T-cell (primary cell): ENCODE measurements around the gene CTR9. TPM values are rescaled to one million over a fixed set of nuclear protein-coding genes. Genes with fewer than 3 reads are reported as not detected.

ENCODE experiments used
- ATAC-seq, 4 experiments: fragments of 200-7000 bp in 3 of 4; fragments of 150-1000 bp in 1 of 4; cut with Tn5 transposase; replicated peaks in 1 of 4; 1 replicate in 3 of 4; 2 replicates in 1 of 4; pipeline ENCODE4 v1.10.0; 2021; ENCODE audit warnings: moderate library complexity in 3 of 4, mild to moderate bottlenecking in 2 of 4, moderate number of reproducible peaks in 1 of 4
- CTCF ChIA-PET, 2 donors: fragments of 300-600 bp; sonication (Branson Sonifier 250); formaldehyde crosslinking; loops; one replicate each; lab custom pipeline; 2022; ENCODE audit warnings: antibody characterized with exemption in 2 of 2; lab: Charles Lee
- POLR2A ChIA-PET, 2 donors: fragments of 300-600 bp; sonication (Branson Sonifier 250); formaldehyde crosslinking; loops; one replicate each; lab custom pipeline; 2022; ENCODE audit warnings: antibody characterized with exemption in 2 of 2; lab: Charles Lee
- DNase-seq, 35 experiments: peaks; one replicate each; pipeline versions ENCODE4 v3.0.0 to v3.0.0-alpha.2; 2013 to 2023
- H3K27ac ChIP-seq: one replicate; pipeline ENCODE4 v1.5.1; 2013; ENCODE audit warnings: low read length
- H3K27me3 ChIP-seq, 2 experiments: replicated peaks in 1 of 2; 1 replicate in 1 of 2; 2 replicates in 1 of 2; pipeline versions ENCODE4 v1.6.1 to v1.7.0; 2013; ENCODE audit warnings: low read length in 1 of 2, mixed read lengths in 1 of 2; ENCODE audit not compliant: control insufficient read depth in 2 of 2, insufficient read depth in 2 of 2; ENCODE audit errors: extremely low read depth in 1 of 2
- H3K36me3 ChIP-seq, 2 donors: 1 replicate in 1 of 2; 2 replicates in 1 of 2; pipeline versions ENCODE4 v1.6.1 to v1.7.0; 2013; ENCODE audit warnings: low read length in 1 of 2; ENCODE audit not compliant: control insufficient read depth in 2 of 2, insufficient read depth in 1 of 2; ENCODE audit errors: extremely low read depth in 1 of 2
- H3K4me1 ChIP-seq, 2 experiments: 1 replicate in 1 of 2; 2 replicates in 1 of 2; pipeline versions ENCODE4 v1.6.1 to v1.7.0; 2013; ENCODE audit warnings: low read length in 2 of 2, mixed read lengths in 1 of 2; ENCODE audit not compliant: insufficient read depth in 2 of 2, control insufficient read depth in 1 of 2; ENCODE audit errors: extremely low read depth in 1 of 2
- H3K4me3 ChIP-seq, 2 donors: 1 replicate in 1 of 2; 2 replicates in 1 of 2; pipeline versions ENCODE4 v1.5.1 to v1.7.0; 2013; ENCODE audit warnings: mild to moderate bottlenecking in 2 of 2, low read length in 1 of 2, moderate library complexity in 1 of 2; ENCODE audit not compliant: control insufficient read depth in 1 of 2; ENCODE audit errors: extremely low read depth in 1 of 2
- H3K9me3 ChIP-seq: 2 replicates; pipeline ENCODE4 v1.7.0; 2013
- H3K27ac Mint-ChIP-seq, 2 donors: one replicate each; pipeline ENCODE4 v1.8.0; 2020 to 2021; ENCODE audit warnings: mild to moderate bottlenecking in 2 of 2, mixed read lengths in 2 of 2
- H3K27me3 Mint-ChIP-seq, 2 donors: one replicate each; pipeline ENCODE4 v1.8.0; 2021 to 2022; ENCODE audit warnings: mixed read lengths in 2 of 2
- H3K36me3 Mint-ChIP-seq: one replicate; pipeline ENCODE4 v1.8.0; 2021; ENCODE audit warnings: mixed read lengths
- H3K4me1 Mint-ChIP-seq, 3 donors: one replicate each; pipeline ENCODE4 v1.8.0; 2020 to 2022; ENCODE audit warnings: mixed read lengths in 3 of 3, mild to moderate bottlenecking in 1 of 3
- H3K4me3 Mint-ChIP-seq, 3 donors: one replicate each; pipeline ENCODE4 v1.8.0; 2020 to 2022; ENCODE audit warnings: mild to moderate bottlenecking in 3 of 3, mixed read lengths in 3 of 3, moderate library complexity in 3 of 3
- H3K9me3 Mint-ChIP-seq, 3 donors: one replicate each; pipeline ENCODE4 v1.8.0; 2020 to 2022; ENCODE audit warnings: mixed read lengths in 3 of 3
- WGBS: methylation state at CpG from one replicate; pipeline ENCODE4 v1.1.5; 2013; ENCODE audit warnings: missing lambda C conversion rate; ENCODE audit not compliant: insufficient coverage; 5-methylcytosine and 5-hydroxymethylcytosine counted together
- total RNA-seq, 35 experiments: library from RNA in 6 of 35; stranded (reverse) in 6 of 35; fragments of 120-200 nt in 1 of 35; gene quantifications; one replicate each; pipeline versions ENCODE4 v1.2.1 to v1.2.4 and lab custom pipeline; 2013 to 2026

The CTR9 gene
- total RNA-seq, 5 donors from 2014 or later (not counting 1 experiment from before 2014, with no cell fraction given): 26.4 to 45.6 (median 42.2) TPM

DNA sequence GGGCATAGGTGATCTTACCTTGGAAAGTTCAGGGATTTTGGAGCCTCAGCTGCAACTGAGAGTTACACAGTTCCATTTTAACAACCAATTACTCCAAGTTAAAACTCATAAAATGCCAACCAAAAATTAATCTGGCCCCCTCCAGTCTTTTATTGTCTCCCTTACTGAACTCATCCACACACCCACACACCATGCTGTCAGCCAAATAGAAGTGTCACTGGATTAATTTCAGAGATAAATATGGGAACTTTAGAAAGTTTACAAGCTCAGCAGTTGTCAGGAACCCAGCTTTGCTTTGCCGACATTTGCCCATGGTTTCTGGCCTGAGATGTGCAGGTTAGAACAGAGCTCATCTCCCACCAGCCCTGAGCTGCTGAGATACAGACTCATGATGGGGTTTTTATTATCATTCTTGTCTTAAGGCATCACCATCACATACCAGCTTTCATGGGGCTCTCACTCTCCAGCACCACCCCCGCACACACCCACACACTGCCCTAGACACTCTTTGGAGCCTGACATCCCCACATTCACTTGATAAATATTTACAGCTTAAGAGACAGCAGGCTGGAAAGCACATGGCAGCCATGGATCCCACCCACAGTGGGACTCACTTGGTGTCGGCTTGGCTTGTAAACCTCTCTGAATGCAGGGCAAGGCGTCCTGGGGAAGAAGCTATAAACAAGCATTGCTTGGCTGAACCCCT is 23.7 kb upstream of the CTR9 start:
- 93% methylated on average over 4 of the region's 4 CpGs for WGBS
- Histone ChIP-seq H3K27ac (no peak overlapping the region), H3K4me3 (no peak overlapping the region), H3K36me3 (no peaks in the 10 kb centered on the region), H3K27me3 (peaks cover 0 to 19% of the 10 kb centered on the region in 2 experiments), H3K4me1 (peaks cover 0 to 6% of the 10 kb centered on the region in 2 experiments), H3K9me3 (no peaks in the 10 kb centered on the region)
- POLR2A ChIA-PET: interaction anchor here in 1 of 2 donors (0.5 kb wide), 1 partner anchor 191 kb away, joined by 3 read pairs; no protein-coding TSS in a partner anchor
- Mint-ChIP-seq H3K36me3 (no peaks in the 10 kb centered on the region), H3K27ac (no peak overlapping the region), H3K27me3 (peaks cover 5 to 11% of the 10 kb centered on the region in 2 donors), H3K4me1 (peaks cover 13 to 24% (median 22%) of the 10 kb centered on the region in 3 donors), H3K4me3 (no peak overlapping the region), H3K9me3 (peaks cover 0 to 5% (median 0%) of the 10 kb centered on the region in 3 donors)
- no peak for ATAC-seq
- CTCF ChIA-PET: interaction anchor here in 1 of 2 donors (0.5 to 0.6 kb wide), 2 partner anchors 276 to 361 kb away, joined by 3 read pairs; no protein-coding TSS in a partner anchor
- no peak for DNase-seq

DNA sequence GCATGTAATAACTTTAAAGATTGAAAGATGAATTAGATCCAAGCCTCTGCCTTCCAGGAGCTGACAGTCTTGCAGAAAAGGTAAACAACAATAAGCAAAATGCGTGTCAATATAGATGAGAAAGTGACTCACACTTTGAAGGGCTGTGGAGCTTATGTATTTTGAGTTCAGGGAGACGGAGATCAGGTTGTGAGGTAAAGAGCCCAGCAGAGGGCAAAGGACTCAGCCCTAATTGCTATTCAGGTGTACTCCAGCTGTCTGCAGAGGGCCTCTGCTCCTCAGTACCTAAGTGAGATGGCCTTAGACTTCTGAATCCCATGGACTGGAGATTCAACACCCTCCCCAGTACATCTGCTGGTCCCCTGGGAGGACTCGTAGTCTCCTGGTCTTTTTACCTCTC is 22.9 kb upstream of the CTR9 start:
- H3K4me1 Mint-ChIP-seq: peaks cover 13 to 24% (median 22%) of the 10 kb centered on the region in 3 donors
- no peak for DNase-seq
- H3K27me3 ChIP-seq: peaks cover 0 to 19% of the 10 kb centered on the region in 2 experiments
- CTCF ChIA-PET: interaction anchor here (0.5 to 0.6 kb wide), 2 partner anchors 72 to 362 kb away, joined by 3 read pairs; no protein-coding TSS in a partner anchor
- H3K27ac ChIP-seq: no peak overlapping the region
- no peak for ATAC-seq
- no peak overlapping the region for H3K4me3 Mint-ChIP-seq
- no peak overlapping the region for H3K27ac Mint-ChIP-seq
- H3K4me3 ChIP-seq: no peak overlapping the region
- no peaks in the 10 kb centered on the region for H3K36me3 ChIP-seq
- WGBS: 57% methylated on average over 3 of the region's 3 CpGs
- H3K36me3 Mint-ChIP-seq: no peaks in the 10 kb centered on the region
- H3K4me1 ChIP-seq: peaks cover 0 to 6% of the 10 kb centered on the region in 2 experiments
- H3K27me3 Mint-ChIP-seq: peaks cover 5 to 11% of the 10 kb centered on the region in 2 donors
- POLR2A ChIA-PET: no interaction called here
- no peaks in the 10 kb centered on the region for H3K9me3 ChIP-seq
- H3K9me3 Mint-ChIP-seq: peaks cover 0 to 5% (median 0%) of the 10 kb centered on the region in 3 donors

DNA sequence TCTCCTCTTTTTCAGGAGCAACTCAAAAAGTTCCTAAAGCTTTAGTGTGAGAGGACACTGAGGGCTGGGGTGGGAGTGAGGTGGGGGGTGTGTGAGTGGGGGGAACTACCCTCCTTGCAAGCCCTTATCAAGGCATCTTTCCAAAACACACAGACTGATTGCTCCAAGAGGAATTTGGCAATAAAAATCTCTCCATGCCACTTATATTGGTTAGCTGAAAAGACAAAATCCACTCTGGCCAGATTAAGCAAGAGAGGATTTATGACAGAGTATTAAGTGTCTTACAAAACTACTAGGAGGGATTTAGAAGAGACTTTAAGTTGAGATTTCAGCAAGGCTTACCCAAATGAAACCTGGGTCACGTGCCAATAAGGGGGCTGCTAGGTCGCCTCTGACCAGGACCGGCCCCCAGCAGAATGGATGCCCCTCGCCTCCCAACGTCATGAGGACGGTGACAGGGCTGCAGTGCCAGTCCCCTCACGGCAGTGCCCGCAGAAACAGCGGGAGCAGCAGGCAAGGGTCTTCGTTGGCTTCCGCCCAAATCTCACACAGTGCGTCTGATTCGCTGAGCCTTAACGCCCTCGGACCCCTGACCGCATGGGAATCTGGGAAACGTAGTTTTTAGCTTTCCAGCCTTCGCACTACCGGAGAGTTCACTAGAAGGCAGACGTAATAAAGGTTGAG is 22.1 kb upstream of the CTR9 start:
- Mint-ChIP-seq H3K27me3 (peaks cover 5 to 11% of the 10 kb centered on the region in 2 donors), H3K4me3 (no peak overlapping the region), H3K9me3 (peaks cover 0 to 5% (median 0%) of the 10 kb centered on the region in 3 donors), H3K27ac (no peak overlapping the region), H3K4me1 (peaks cover 13 to 24% (median 22%) of the 10 kb centered on the region in 3 donors), H3K36me3 (no peaks in the 10 kb centered on the region)
- Histone ChIP-seq H3K4me3 (no peak overlapping the region), H3K27me3 (peaks cover 0 to 19% of the 10 kb centered on the region in 2 experiments), H3K36me3 (no peaks in the 10 kb centered on the region), H3K27ac (no peak overlapping the region), H3K9me3 (no peaks in the 10 kb centered on the region), H3K4me1 (peaks cover 0 to 6% of the 10 kb centered on the region in 2 experiments)
- 83% methylated on average over 15 of the region's 20 CpGs for WGBS
- POLR2A ChIA-PET: no interaction called here
- CTCF ChIA-PET: interaction anchor here in 1 of 2 donors (0.5 kb wide), 1 partner anchor 73 kb away, joined by 3 read pairs; no protein-coding TSS in a partner anchor
- no peak for DNase-seq
- no peak for ATAC-seq

DNA sequence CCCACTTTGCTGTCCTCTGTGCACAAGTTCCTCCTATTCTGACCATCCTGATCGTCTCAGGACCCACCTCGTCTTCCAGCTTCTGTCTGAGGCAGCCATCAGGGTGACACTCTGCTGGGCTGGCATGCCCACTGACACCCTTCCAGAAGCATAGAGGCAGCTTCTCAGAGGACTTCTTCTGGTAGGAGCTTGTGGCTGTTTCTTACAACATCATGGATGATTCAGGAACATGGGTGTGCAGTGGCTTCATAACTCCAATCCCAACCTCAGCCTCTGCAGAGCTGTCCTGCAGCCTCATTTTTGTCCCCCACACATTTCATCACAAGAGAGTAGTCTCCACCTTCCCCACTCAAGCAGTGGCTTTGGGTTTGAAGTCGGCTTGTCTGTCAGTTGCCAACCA is 20.9 kb upstream of the CTR9 start:
- ATAC-seq: no peak
- no peak for DNase-seq
- 86% methylated on average over 3 of the region's 3 CpGs for WGBS

DNA sequence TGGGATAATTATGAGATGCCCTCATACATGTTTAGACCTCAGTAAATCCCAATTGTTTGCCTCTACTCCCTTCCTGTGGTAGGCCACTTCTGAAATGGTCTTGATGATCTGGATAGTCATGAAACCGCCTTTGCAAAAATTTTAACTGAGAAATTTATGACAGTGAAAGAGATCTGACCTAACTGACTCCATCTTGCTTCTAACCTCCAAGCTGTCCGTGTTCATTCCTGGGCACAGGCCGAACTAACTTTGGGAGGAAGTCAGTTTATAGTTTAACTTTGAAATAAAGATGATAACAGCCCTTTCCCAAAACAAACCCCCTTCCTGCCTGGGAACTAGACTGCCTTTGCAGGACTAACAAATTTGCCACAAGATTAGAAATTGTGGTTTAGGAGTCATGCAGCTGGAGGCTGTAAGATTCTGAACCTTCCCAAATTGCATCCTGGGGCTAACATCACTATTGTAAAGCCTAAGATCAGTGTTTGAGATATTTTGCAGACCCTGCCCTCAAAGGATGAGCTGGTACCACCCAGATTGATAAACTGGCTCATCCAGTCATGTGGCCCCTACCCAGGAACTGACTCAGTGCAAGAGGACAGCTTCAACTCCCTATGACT is 19.9 kb upstream of the CTR9 start:
- Histone ChIP-seq H3K27me3 (peaks cover 0 to 19% of the 10 kb centered on the region in 2 experiments), H3K36me3 (no peaks in the 10 kb centered on the region), H3K9me3 (no peaks in the 10 kb centered on the region), H3K4me1 (peaks cover 0 to 7% of the 10 kb centered on the region in 2 experiments), H3K4me3 (no peak overlapping the region), H3K27ac (no peak overlapping the region)
- ChIA-PET CTCF (interaction anchor here in 1 of 2 donors (1.1 kb wide), 1 partner anchor 325 kb away, joined by 3 read pairs; no protein-coding TSS in a partner anchor), POLR2A (no interaction called here)
- Mint-ChIP-seq H3K36me3 (no peaks in the 10 kb centered on the region), H3K27me3 (peaks cover 5 to 11% of the 10 kb centered on the region in 2 donors), H3K9me3 (no peaks in the 10 kb centered on the region), H3K4me3 (no peak overlapping the region), H3K27ac (no peak overlapping the region), H3K4me1 (peaks cover 9 to 18% (median 16%) of the 10 kb centered on the region in 3 donors)
- no CpG with 5 or more reads among the region's 3 CpGs for WGBS
- ATAC-seq (no peak), DNase-seq (no peak)

More for the DNA sequence above, 20.9 kb upstream of the CTR9 start:
- peaks cover 0 to 19% of the 10 kb centered on the region in 2 experiments for H3K27me3 ChIP-seq
- Mint-ChIP-seq H3K27me3 (peaks cover 5 to 11% of the 10 kb centered on the region in 2 donors), H3K4me1 (peaks cover 11 to 20% (median 18%) of the 10 kb centered on the region in 3 donors), H3K9me3 (peaks cover 0 to 5% (median 0%) of the 10 kb centered on the region in 3 donors), H3K4me3 (no peak overlapping the region), H3K36me3 (no peaks in the 10 kb centered on the region), H3K27ac (no peak overlapping the region)
- H3K9me3 ChIP-seq: no peaks in the 10 kb centered on the region
- H3K4me1 ChIP-seq: peaks cover 0 to 5% of the 10 kb centered on the region in 2 experiments
- no peak overlapping the region for H3K4me3 ChIP-seq
- CTCF ChIA-PET: interaction anchor here in 1 of 2 donors (0.6 to 1.1 kb wide), 2 partner anchors 324 to 1960 kb away, joined by 3 read pairs; no protein-coding TSS in a partner anchor
- H3K36me3 ChIP-seq: no peaks in the 10 kb centered on the region
- H3K27ac ChIP-seq: no peak overlapping the region
- POLR2A ChIA-PET: no interaction called here
